DND-41 (cell line): ENCODE measurements around the gene CCDC14.

Experiments
- CTCF ChIP-seq: IDR thresholded peaks from 2 replicates; pipeline ENCODE4 v1.5.1; 2012; ENCODE audit warnings: borderline replicate concordance, low read length, moderate library complexity, mild to moderate bottlenecking; ENCODE audit not compliant: poor library complexity, severe bottlenecking; ENCODE audit errors: extremely low read depth
- EZH2 ChIP-seq: IDR thresholded peaks from 3 replicates; pipeline ENCODE4 v1.6.1; 2012; ENCODE audit warnings: borderline replicate concordance, low read depth, mild to moderate bottlenecking, moderate library complexity, low read length, inconsistent platforms; ENCODE audit not compliant: severe bottlenecking

- TF ChIP-seq CTCF, result no peak
- no peak for TF ChIP-seq EZH2
These were observed 23.3 kb upstream of the CCDC14 start for GRCh38 chr3:123984350-123984749.
